ENCODE results near the gene ZNF446. TPM values are rescaled to one million over a fixed set of nuclear protein-coding genes. Genes with fewer than 3 reads are reported as not detected.
"Not testable (repeated sequence)": the region's sequence is repeated elsewhere in the genome, so short reads cannot be mapped to it uniquely, and the experiment has no call there.

The ZNF446 gene
- total RNA-seq, 1 donor from 2014 or later, result 11.9 TPM

DNA sequence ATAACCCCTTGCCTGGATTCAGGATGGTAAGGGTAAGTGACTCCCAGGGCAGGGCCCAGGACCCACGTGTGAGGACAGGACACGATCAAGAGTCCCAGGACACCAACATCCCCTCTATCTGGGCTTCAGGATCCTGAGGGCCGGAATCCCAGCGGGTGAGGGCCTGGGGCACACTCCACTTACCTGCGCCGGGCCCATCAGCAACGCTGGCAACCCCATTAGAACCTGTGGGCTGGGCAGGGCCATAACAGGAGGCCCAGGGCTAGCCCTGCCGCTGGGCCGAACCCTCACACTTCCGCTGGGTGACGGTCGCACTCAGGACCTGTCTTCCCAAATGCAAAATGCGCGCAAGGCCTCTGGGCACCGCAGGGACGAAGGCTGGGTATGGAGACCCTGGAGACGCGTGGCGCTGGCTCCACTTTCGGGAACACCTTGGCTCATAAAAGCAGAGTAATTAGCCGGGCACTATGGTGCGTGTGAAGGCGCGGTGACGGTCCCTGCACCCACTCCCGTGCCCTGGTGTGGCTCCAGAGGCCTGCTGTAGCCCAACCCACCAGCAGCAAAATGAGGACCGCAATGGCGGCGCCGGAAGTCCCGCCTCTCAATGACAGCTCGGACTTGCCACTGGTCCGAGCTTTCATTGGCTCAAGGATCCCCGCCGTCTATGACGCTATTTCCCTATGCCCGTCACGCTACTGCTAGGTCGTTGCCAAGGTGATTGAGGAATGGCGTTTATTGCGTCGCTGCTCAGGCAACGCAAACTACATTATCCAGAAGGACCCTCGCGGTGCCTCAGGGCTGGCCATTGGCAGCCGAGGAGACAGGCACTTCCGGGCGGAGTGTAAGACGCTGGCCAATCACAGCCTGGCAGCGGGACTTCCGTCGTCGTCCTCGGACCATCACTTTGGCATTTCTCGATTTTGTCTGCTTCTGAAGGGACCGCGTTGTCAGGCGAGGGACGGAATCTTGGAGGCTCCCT, 36.3 kb upstream of the ZNF446 start, which contains the start of gene ZNF132:
Gene ZNF132, minus strand, starts transcription at position 578 of the 979 bp plus-strand sequence. Its CDS starts 332 bp downstream, at position 246.
- H3K4me3 Mint-ChIP-seq (ENCODE audit: unreplicated experiment), result peak within 1 kb of the TSS; percentile 96

DNA sequence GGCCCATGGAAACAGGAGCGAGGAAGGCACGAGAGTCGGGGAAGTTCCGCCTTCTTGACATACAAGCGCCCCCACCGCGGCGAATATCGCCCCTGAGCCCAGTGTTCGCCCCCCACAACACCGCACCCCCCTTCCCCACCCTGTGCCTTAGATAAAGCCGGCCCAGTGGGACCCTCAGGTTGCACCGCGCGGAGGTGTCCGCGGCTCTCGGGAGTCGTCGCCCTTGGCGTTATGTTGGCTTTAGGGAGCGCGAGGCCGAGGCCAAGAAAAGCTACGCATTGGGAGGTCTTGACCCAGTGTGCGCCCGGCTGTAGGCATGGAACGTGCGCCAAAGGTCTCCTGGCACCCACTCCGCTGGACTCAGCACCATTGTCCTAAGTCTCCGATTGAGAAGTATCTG, 35.6 kb upstream of the ZNF446 start:
- H3K9me3 Mint-ChIP-seq (ENCODE audit: unreplicated experiment), result peaks cover 28% of the 10 kb centered on the region
- peaks cover 4% of the 10 kb centered on the region for H3K4me1 Mint-ChIP-seq (ENCODE audit: low read depth, unreplicated experiment)
- peaks cover 15% of the 10 kb centered on the region for H3K27me3 Mint-ChIP-seq (ENCODE audit: unreplicated experiment)
- peak overlapping the region; percentile 96 for H3K4me3 Mint-ChIP-seq (ENCODE audit: unreplicated experiment)
- peaks cover 47% of the 10 kb centered on the region for H3K36me3 Mint-ChIP-seq (ENCODE audit: unreplicated experiment)
- TF ChIP-seq, protein P1, sequence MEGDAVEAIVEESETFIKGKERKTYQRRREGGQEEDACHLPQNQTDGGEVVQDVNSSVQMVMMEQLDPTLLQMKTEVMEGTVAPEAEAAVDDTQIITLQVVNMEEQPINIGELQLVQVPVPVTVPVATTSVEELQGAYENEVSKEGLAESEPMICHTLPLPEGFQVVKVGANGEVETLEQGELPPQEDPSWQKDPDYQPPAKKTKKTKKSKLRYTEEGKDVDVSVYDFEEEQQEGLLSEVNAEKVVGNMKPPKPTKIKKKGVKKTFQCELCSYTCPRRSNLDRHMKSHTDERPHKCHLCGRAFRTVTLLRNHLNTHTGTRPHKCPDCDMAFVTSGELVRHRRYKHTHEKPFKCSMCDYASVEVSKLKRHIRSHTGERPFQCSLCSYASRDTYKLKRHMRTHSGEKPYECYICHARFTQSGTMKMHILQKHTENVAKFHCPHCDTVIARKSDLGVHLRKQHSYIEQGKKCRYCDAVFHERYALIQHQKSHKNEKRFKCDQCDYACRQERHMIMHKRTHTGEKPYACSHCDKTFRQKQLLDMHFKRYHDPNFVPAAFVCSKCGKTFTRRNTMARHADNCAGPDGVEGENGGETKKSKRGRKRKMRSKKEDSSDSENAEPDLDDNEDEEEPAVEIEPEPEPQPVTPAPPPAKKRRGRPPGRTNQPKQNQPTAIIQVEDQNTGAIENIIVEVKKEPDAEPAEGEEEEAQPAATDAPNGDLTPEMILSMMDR (IDR thresholded peaks at IDR 0.05; ENCODE audit: partially characterized antibody, unreplicated experiment), result no peak
- peak overlapping the region; percentile 78 for H3K27ac Mint-ChIP-seq (ENCODE audit: unreplicated experiment)
- no peak for DNase-seq

More for the DNA sequence above, 36.3 kb upstream of the ZNF446 start, which contains the start of gene ZNF132:
- peak; percentile 86 for DNase-seq
- Mint-ChIP-seq H3K9me3 (ENCODE audit: unreplicated experiment) (peaks cover 28% of the 10 kb centered on the region), H3K36me3 (ENCODE audit: unreplicated experiment) (peaks cover 54% of the 10 kb centered on the region), H3K4me1 (ENCODE audit: low read depth, unreplicated experiment) (peaks cover 4% of the 10 kb centered on the region), H3K27me3 (ENCODE audit: unreplicated experiment) (peaks cover 15% of the 10 kb centered on the region), H3K27ac (ENCODE audit: unreplicated experiment) (peak within 1 kb of the TSS; percentile 78)
- TF ChIP-seq, protein P1 (IDR thresholded peaks at IDR 0.05; ENCODE audit: partially characterized antibody, unreplicated experiment), result no peak

DNA sequence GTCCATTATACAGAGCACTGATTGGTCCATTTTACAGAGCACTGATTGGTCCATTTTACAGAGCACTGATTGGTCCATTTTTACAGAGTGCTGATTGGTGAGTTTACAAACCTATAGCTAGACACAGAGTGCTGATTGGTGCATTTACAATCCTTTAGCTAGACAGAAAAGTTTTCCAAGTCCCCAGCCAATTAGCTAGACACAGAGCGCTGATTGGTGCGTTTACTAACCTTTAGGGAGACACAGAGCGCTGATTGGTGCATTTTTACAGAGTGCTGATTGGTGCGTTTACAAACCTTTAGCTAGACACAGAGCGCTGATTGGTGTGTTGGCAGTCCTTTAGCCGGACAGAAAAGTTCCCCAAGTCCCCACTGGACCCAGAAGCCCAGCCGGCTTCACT, 33.2 kb upstream of the ZNF446 start:
- H3K27ac Mint-ChIP-seq (ENCODE audit: unreplicated experiment); DNase-seq; H3K4me3 Mint-ChIP-seq (ENCODE audit: unreplicated experiment); H3K4me1 Mint-ChIP-seq (ENCODE audit: low read depth, unreplicated experiment): not testable (repeated sequence)
- Mint-ChIP-seq H3K9me3 (ENCODE audit: unreplicated experiment) (peaks cover 24% of the 10 kb centered on the region), H3K27me3 (ENCODE audit: unreplicated experiment) (peaks cover 12% of the 10 kb centered on the region), H3K36me3 (ENCODE audit: unreplicated experiment) (peaks cover 29% of the 10 kb centered on the region)

DNA sequence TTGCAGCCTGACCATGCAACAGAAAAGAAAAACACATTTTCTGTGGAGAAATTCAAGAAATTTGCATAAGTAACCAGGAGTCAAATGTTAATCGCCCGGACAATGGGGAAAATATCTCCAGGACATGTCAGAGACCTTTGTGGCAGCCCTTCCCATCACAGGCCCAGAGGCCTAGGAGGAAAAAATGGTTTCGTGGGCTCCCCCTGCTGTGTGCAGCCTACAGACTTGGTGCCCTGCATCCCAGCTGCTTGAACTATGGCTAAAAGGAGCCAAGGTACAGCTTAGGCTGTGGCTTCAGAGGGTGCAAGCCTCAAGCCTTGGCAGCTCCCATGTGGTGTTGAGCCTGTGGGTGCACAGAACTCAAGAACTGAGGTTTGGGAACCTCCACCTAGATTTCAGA, 27.3 kb upstream of the ZNF446 start:
- Mint-ChIP-seq H3K9me3 (ENCODE audit: unreplicated experiment) (peaks cover 24% of the 10 kb centered on the region), H3K27me3 (ENCODE audit: unreplicated experiment) (peaks cover 11% of the 10 kb centered on the region), H3K36me3 (ENCODE audit: unreplicated experiment) (peaks cover 14% of the 10 kb centered on the region)
- DNase-seq; H3K27ac Mint-ChIP-seq (ENCODE audit: unreplicated experiment); H3K4me3 Mint-ChIP-seq (ENCODE audit: unreplicated experiment); H3K4me1 Mint-ChIP-seq (ENCODE audit: low read depth, unreplicated experiment): not testable (repeated sequence)

DNA sequence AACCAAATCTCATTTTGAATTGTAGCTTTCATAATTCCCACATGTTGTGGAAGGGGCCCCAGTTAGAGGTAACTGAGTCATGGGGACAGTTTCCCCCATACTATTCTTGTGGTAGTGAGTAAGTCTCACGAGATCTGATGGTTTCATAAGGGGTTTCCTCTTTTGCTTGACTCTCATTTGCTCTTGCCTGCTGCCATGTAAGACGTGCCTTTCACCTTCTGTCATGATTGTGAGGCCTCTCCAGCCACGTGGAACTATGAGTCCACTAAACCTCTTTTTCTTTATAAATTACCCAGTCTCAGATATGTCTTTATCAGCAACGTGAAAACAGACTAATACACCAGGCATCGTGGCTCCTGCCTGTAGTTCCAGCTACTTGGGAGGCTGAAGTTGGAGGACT, 26.2 kb upstream of the ZNF446 start:
- peaks cover 24% of the 10 kb centered on the region for H3K9me3 Mint-ChIP-seq (ENCODE audit: unreplicated experiment)
- H3K4me1 Mint-ChIP-seq (ENCODE audit: low read depth, unreplicated experiment); H3K4me3 Mint-ChIP-seq (ENCODE audit: unreplicated experiment); DNase-seq; H3K27ac Mint-ChIP-seq (ENCODE audit: unreplicated experiment): not testable (repeated sequence)
- peaks cover 19% of the 10 kb centered on the region for H3K36me3 Mint-ChIP-seq (ENCODE audit: unreplicated experiment)
- peaks cover 13% of the 10 kb centered on the region for H3K27me3 Mint-ChIP-seq (ENCODE audit: unreplicated experiment)

DNA sequence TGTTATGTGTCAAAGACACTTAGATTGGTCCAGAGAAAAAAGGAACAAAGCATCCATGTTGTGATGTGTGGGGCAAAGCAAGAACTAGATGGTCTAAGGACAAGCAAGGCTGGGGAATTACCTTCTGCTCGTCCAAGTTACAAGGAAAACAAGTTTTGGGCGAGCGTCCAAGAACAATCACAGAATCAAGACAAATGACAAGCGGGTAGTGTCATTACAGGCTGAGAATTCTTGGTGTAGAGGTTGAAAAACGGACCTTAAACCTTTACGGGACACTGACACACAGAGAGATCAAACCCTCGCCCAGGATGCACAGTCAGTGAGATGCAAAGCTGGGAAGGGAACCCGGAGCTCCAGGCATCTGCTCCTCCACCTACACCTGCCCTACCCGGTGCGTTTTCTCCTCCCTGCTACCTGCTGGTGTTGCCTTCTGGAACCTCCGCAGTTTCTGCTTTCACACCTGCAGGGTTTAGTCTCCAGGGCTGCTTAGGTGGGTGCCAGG, 25.2 kb upstream of the ZNF446 start:
- TF ChIP-seq, protein P1 (IDR thresholded peaks at IDR 0.05; ENCODE audit: partially characterized antibody, unreplicated experiment), result no peak
- Mint-ChIP-seq H3K36me3 (ENCODE audit: unreplicated experiment) (peaks cover 19% of the 10 kb centered on the region), H3K4me3 (ENCODE audit: unreplicated experiment) (peak overlapping the region; percentile 89), H3K27me3 (ENCODE audit: unreplicated experiment) (peaks cover 13% of the 10 kb centered on the region), H3K27ac (ENCODE audit: unreplicated experiment) (peak overlapping the region; percentile 56), H3K4me1 (ENCODE audit: low read depth, unreplicated experiment) (peaks cover 9% of the 10 kb centered on the region), H3K9me3 (ENCODE audit: unreplicated experiment) (peaks cover 24% of the 10 kb centered on the region)
- DNase-seq, result no peak

Data from glutamatergic neuron (in vitro differentiated cells).